Fibroblast of lung (primary cell): Measurements from ENCODE around the gene TOMM7.

Experiments
- CTCF ChIP-seq, 2 donors: IDR thresholded peaks in 1 of 2; conservative IDR thresholded peaks in 1 of 2; 1 replicate in 1 of 2; 2 replicates in 1 of 2; pipeline ENCODE4 v1.5.1; 2011 to 2012; ENCODE audit warnings: low read length in 2 of 2, control low read depth in 1 of 2, inconsistent platforms in 1 of 2, low read depth in 1 of 2, mild to moderate bottlenecking in 1 of 2
- EZH2 ChIP-seq: IDR thresholded peaks from 2 replicates; pipeline ENCODE4 v1.5.1; 2012; ENCODE audit warnings: low read length, control low read depth, mild to moderate bottlenecking; ENCODE audit errors: missing control alignments

- no peak for TF ChIP-seq CTCF (conservative IDR thresholded peaks at IDR 0.05 in 1 of 2, IDR thresholded peaks at IDR 0.05 in 1 of 2; ENCODE audit: low read depth in 1 of 2, low read length in 2 of 2)
- TF ChIP-seq EZH2 = no peak
Observed at GRCh38 chr7:22867003-22867402, 44.4 kb upstream of the TOMM7 start.
